DND-41 (cell line): ENCODE data around the gene ANKRD55.

Experiments used
- ATAC-seq: fragments of 200-7000 bp; cut with Tn5 transposase; 3 replicates; pipeline ENCODE4 v1.9.1; 2021; ENCODE audit warnings: low read depth; ENCODE audit not compliant: insufficient read depth
- DNase-seq: peaks from one replicate; pipeline ENCODE4 v3.0.0-alpha.2; 2020
- H2AFZ ChIP-seq: 2 replicates; pipeline ENCODE4 v1.6.0; 2012; ENCODE audit warnings: low read depth, low read length
- H3K27ac ChIP-seq: 2 replicates; pipeline ENCODE4 v1.5.1; 2012; ENCODE audit warnings: low read length, inconsistent platforms
- H3K27me3 ChIP-seq: fragments of 200-600 bp; sonication (generic); 2 replicates; pipeline ENCODE4 v1.6.0; 2012; ENCODE audit warnings: low read length, mild to moderate bottlenecking, inconsistent platforms; ENCODE audit not compliant: insufficient read depth, poor library complexity
- H3K36me3 ChIP-seq: 2 replicates; pipeline ENCODE4 v1.5.1; 2012; ENCODE audit warnings: low read length, inconsistent platforms; ENCODE audit not compliant: insufficient read depth
- H3K4me1 ChIP-seq: 2 replicates; pipeline ENCODE4 v1.5.1; 2012; ENCODE audit warnings: mild to moderate bottlenecking, low read length; ENCODE audit not compliant: insufficient read depth
- H3K4me2 ChIP-seq: 2 replicates; pipeline ENCODE4 v1.6.0; 2012; ENCODE audit warnings: mild to moderate bottlenecking, moderate library complexity, low read length, inconsistent platforms; ENCODE audit not compliant: insufficient read depth
- H3K4me3 ChIP-seq, 2 experiments: fragments of 200-600 bp in 1 of 2; shearing (Covaris generic) in 1 of 2; 2 replicates each; pipeline ENCODE4 v1.5.1; 2012 to 2016; ENCODE audit warnings: inconsistent platforms in 2 of 2, low read length in 2 of 2, mild to moderate bottlenecking in 2 of 2, low read depth in 1 of 2, moderate library complexity in 1 of 2
- H3K79me2 ChIP-seq: 2 replicates; pipeline ENCODE4 v1.6.0; 2012; ENCODE audit warnings: low read length, inconsistent platforms; ENCODE audit not compliant: insufficient read depth
- H3K9ac ChIP-seq: 2 replicates; pipeline ENCODE4 v1.6.0; 2012; ENCODE audit warnings: low read depth, mild to moderate bottlenecking, inconsistent platforms, low read length, moderate library complexity
- H3K9me3 ChIP-seq: 2 replicates; pipeline ENCODE4 v1.5.1; 2012; ENCODE audit warnings: low read length, moderate library complexity, mild to moderate bottlenecking, inconsistent platforms; ENCODE audit not compliant: insufficient read depth, severe bottlenecking
- H4K20me1 ChIP-seq: 2 replicates; pipeline ENCODE4 v1.6.0; 2012; ENCODE audit warnings: low read length; ENCODE audit not compliant: insufficient read depth
- CTCF ChIP-seq: IDR thresholded peaks from 2 replicates; pipeline ENCODE4 v1.5.1; 2012; ENCODE audit warnings: borderline replicate concordance, low read length, moderate library complexity, mild to moderate bottlenecking; ENCODE audit not compliant: poor library complexity, severe bottlenecking; ENCODE audit errors: extremely low read depth
- EZH2 ChIP-seq: IDR thresholded peaks from 3 replicates; pipeline ENCODE4 v1.6.1; 2012; ENCODE audit warnings: borderline replicate concordance, low read depth, mild to moderate bottlenecking, moderate library complexity, low read length, inconsistent platforms; ENCODE audit not compliant: severe bottlenecking

Gene ANKRD55

GRCh38 chr5:56179442-56179841 is 53.7 kb downstream of the ANKRD55 start:
- TF ChIP-seq EZH2 (no peak), CTCF (no peak)
- no peaks in the 10 kb centered on the region for H3K9me3 ChIP-seq
- no peak overlapping the region for H3K27ac ChIP-seq
- H3K36me3 ChIP-seq, result no peaks in the 10 kb centered on the region
- ATAC-seq (no peak), DNase-seq (no peak)
- no peaks in the 10 kb centered on the region for H4K20me1 ChIP-seq
- no peak overlapping the region for H2AFZ ChIP-seq
- no peak overlapping the region for H3K4me2 ChIP-seq
- H3K79me2 ChIP-seq, result no peaks in the 10 kb centered on the region
- no peak overlapping the region for H3K4me3 ChIP-seq
- no peaks in the 10 kb centered on the region for H3K4me1 ChIP-seq
- H3K27me3 ChIP-seq, result peaks cover 6% of the 10 kb centered on the region
- H3K9ac ChIP-seq, result no peak overlapping the region

GRCh38 chr5:56178823-56179222 is 54.3 kb downstream of the ANKRD55 start:
- TF ChIP-seq EZH2, result no peak
- no peak for TF ChIP-seq CTCF

GRCh38 chr5:56176871-56177533 is 56.1 kb downstream of the ANKRD55 start:
- DNase-seq (no peak), ATAC-seq (no peak)
- no peak overlapping the region for H3K4me2 ChIP-seq
- H3K9me3 ChIP-seq, result no peaks in the 10 kb centered on the region
- no peak overlapping the region for H3K9ac ChIP-seq
- H3K36me3 ChIP-seq, result no peaks in the 10 kb centered on the region
- peaks cover 6% of the 10 kb centered on the region for H3K27me3 ChIP-seq
- TF ChIP-seq EZH2, result no peak
- no peak for TF ChIP-seq CTCF
- no peak overlapping the region for H3K27ac ChIP-seq
- no peaks in the 10 kb centered on the region for H3K4me1 ChIP-seq
- no peak overlapping the region for H2AFZ ChIP-seq
- H3K4me3 ChIP-seq, result no peak overlapping the region
- H4K20me1 ChIP-seq, result no peaks in the 10 kb centered on the region
- H3K79me2 ChIP-seq, result no peaks in the 10 kb centered on the region

More at GRCh38 chr5:56178823-56179222, 54.3 kb downstream of the ANKRD55 start:
- H3K9me3 ChIP-seq, result no peaks in the 10 kb centered on the region
- H4K20me1 ChIP-seq, result no peaks in the 10 kb centered on the region
- H3K9ac ChIP-seq, result no peak overlapping the region
- H3K4me2 ChIP-seq, result no peak overlapping the region
- ATAC-seq (no peak), DNase-seq (no peak)
- H3K4me3 ChIP-seq, result no peak overlapping the region
- no peak overlapping the region for H3K27ac ChIP-seq
- H2AFZ ChIP-seq, result no peak overlapping the region
- H3K27me3 ChIP-seq, result peaks cover 6% of the 10 kb centered on the region
- no peaks in the 10 kb centered on the region for H3K36me3 ChIP-seq
- H3K79me2 ChIP-seq, result no peaks in the 10 kb centered on the region
- no peaks in the 10 kb centered on the region for H3K4me1 ChIP-seq
